Measurements from ENCODE around the gene DHCR24.

DHCR24 gene

GRCh38 chr1:54844564-54844963 is 42.4 kb downstream of the DHCR24 start:
- no peak for DNase-seq

DNA sequence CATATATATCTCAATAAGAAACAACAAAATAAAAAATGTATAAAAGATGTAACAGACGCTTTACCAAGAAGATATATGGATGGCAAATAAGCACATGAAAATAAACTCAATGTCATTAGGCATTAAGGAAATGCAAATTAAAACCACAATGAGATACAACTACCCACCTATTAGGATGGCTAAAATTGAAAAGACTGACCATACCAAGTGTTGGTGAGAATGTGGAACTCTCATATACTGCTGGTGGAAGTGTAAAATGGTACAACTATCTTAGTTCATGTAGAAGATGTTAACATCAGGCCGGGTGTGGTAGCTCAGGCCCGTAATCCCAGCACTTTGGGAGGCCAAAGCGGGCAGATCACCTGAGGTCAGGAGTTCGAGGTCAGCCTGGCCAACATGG is 43.5 kb downstream of the DHCR24 start:
- no peak for DNase-seq

- DNase-seq = peak; percentile 45
Observed at GRCh38 chr1:54842963-54843362, 44.0 kb downstream of the DHCR24 start.

DNA sequence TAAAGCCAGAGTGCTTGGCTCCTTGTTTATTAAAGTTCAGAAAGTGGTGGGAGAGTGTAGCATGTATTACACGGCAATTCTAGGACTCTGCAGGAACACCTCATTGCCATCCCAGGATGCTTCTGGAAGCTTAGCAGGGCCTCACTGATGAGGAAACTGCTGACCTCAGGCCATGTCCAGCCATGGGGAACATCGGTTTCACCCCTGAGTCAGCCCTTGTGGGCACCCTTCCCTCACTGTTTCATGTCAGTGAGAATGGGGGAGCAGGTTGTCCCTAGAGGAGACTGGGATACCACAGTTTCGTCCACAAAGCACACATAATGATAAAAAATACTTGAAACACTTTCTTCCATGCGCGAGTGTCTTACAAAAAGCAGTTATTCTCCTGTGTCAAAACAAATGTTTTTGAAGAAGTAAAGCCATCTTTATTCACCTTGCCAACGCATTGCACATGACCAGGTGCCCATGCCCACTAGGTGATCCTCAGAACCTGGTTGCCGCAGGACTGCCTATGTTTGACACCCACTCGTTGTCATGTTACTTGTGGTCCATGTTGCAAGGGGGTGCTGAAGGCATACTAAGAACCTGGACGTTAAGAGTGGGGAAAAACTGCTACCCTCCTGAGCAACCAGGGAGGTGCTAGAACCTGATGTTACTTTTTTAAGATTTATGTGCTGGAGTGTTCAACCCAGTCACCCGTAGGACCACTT is 44.6 kb downstream of the DHCR24 start:
- DNase-seq = peak; percentile 33

- no peak for DNase-seq
Observed at GRCh38 chr1:54839824-54840223, 47.2 kb downstream of the DHCR24 start.

DNA sequence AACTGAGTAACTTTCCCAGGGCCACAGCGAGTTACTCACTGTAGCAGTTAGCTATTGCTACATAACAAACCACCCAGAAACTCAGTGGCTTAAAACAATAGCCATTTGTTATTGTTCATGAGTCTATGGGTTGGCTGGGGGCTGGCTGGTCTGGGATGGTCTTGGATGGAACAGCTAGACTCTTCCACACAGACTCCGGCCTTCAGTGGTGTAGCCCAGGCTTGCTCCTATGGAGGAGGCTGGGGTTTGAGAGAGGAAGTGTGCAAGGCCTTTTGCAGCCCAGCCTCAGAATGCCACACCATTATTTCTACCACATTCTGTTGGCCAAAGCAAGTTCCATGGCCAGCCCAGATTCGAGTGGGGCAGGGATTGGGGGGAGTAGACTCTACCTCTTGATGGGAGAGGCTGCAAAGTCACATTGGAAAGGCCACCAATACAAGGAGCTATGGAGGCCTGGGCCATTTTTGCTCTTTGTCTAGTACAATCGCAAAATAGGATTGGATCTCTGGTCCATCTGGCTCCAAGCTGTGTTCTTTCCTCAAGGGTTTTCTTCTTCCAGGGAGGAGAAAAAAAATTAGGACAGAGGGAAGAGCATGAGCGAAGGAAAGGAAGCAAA is 48.3 kb downstream of the DHCR24 start:
- peak; percentile 25 for DNase-seq

GRCh38 chr1:54837002-54837853 is 49.8 kb downstream of the DHCR24 start:
- peak; percentile 47 for DNase-seq

- peak; percentile 38 for DNase-seq
Observed at GRCh38 chr1:54836594-54836993, 50.4 kb downstream of the DHCR24 start.

DNA sequence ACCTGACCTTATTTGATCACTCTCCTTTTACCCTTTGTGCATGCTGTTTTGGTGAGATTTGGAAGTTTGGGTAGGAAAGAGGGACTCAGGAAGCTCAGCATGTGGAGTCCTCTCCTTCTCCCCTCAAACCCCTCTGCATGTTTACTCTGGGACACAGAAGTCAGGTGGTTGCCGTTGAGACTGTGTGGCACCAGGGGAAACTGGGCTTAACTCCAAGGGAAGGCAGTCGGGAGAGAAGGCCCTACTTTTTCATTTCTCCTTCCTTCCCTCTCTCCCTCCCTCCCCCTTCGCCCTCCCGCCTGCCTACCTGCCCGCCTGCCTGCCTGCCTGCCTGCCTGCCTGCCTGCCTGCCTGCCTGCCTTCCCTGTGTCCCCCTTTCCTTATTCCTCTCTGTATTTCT is 51.0 kb downstream of the DHCR24 start:
- no peak for DNase-seq

DNA sequence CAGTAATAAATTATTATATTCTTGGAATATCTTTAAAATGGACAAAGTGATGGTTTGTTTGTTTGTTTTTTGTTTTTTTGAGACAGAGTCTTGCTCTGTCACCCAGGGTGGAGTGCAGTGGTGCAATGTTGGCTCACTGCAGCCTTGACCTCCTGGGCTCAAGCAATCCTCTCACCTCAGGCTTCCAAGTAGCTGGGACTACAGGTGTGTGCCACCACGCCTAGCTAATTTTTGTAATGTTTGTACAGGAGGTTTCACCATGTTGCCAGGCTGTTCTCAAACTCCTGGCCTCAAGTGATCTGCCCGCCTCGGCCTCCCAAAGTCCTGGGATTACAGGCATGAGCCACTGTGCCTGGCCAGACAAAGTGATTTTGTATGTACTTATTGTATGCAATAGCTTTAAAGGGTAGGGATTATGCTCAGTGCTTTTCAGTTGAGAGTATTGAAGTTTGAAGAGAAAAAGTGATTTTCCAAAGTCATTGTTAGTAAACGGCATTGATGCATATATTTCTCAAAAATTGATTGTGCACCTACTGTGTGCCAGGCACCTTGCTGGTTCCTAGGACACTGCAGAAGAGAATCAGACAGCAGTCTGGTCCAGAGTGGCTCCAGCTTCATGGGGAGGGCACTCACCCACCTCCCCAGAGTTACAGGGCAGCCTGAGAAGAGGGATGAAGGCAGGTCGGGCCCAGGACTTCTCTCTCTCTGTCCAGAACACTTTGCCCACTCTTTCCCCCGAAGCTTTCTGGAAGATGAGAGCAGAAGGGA is 51.7 kb downstream of the DHCR24 start:
- DNase-seq = no peak

GRCh38 chr1:54834007-54834541 is 52.9 kb downstream of the DHCR24 start:
- no peak for DNase-seq

- peak; percentile 40 for DNase-seq
Observed at GRCh38 chr1:54833121-54833520, 53.9 kb downstream of the DHCR24 start.

- DNase-seq = peak; percentile 32
Observed at GRCh38 chr1:54826226-54826816, 60.7 kb downstream of the DHCR24 start.

GRCh38 chr1:54825696-54826095 is 61.3 kb downstream of the DHCR24 start:
- peak; percentile 27 for DNase-seq

GRCh38 chr1:54823670-54824069 is 63.3 kb downstream of the DHCR24 start:
- no peak for DNase-seq

DNA sequence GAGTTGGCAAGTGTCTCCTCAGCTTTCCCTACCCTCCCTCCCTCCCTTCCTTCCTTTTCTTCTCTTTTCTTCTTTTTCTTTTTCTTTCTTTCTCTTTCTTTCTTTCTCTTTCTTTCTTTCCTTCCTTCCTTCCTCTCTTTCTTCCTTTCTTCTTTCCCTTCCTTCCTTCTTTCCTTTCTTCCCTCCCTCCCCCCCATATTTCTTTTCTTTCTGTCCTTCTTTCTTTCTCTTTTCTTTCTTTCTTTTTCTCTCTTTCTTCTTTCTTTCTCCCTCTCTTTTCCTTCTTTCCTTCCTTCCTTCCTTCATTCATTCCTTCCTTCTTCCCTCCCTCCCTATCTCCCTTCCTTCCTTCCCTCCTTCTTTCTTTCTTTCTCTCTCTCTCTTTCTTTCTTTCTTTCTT is 67.3 kb downstream of the DHCR24 start:
- no peak for DNase-seq

DNA sequence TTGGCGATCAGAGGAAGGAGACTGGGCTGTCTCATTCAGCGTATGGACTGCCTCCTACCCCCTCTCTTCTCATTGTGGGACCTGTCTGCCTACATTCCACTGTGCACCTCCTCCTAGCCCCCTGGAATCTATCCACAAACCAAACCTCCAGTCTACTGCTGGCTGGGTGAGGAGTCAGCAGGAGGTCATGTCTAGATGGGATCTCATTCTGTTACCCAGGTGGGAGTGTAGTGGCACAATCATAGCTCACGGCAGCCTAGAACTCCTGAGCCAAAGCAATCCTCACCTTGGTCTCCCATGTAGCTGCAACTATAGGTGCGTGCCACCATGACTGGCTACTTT is 67.8 kb downstream of the DHCR24 start:
- DNase-seq = peak; percentile 51

DNA sequence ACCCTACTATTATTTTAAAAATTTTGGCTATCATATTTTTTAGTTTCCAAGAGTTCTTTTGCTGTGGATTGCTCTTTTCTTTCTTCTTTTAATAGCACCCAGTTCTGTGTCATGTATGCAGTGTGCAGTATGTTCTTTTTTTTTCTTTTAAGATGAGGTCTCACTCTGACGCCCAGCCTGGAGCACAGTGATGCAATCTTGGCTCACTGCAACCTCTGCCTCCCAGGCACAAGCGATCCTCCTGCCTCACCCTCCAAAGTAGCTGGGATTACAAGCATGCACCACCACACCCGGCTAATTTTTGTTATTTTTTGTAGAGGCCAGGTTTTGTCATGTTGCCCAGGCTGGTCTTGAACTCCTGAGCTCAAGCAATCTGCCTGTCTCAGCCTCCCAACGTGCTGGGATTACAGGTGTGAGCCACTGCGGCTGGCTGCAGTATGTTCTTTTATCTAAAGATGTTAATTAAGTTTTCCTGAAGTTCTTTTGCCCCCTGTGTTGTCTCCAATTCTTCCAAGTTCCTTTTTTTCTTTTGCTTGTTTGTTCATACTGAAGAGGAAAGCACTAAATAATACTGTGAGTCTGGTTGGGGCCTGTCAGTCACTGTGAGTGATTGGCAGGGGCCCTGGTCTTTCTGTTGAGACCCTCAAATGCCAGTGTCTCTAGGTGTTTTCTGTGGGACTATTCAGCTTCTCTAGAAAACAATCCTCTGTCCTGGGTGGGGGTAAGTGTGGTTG is 68.4 kb downstream of the DHCR24 start:
- DNase-seq = no peak

DNA sequence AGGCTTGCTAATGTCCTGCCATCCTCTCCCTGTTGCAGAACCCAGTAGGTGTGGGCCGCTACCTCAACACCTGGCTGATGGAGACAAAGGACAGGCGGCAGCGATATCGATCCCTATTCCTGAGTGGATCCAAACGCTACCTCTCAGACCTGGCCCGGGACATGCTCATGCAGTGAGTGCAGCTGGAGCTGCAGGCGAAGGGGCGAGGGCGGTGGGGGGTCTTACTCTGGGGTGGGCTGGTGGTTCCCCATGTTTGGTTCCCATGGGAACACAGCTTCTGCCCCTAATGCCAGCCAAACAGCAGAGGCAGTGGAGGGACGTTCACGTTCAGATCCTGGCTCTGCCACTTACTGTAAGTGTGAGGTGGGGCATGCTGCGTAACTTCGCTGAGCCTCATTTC is 70.0 kb downstream of the DHCR24 start:
- DNase-seq = peak; percentile 39

DNA sequence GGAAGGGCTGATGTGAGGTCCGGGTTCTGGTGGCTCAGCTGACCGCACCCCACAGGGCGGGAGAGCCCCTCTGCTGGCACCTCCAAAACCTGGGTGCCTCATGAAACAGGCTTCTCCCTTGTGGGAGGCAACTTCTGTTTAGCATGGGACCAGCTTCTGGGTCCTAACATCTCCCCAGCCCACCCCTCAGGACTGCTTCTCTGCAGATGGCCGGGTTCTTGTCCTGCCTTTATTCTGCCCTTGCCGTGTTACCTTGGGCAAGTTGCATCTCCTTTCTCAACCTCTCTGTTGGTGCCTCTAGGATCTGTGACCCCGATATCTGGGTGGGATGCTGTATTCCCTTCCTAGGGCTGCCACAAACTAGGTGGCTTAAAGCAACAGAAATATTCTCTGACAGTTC is 70.9 kb downstream of the DHCR24 start:
- peak; percentile 38 for DNase-seq

DNA sequence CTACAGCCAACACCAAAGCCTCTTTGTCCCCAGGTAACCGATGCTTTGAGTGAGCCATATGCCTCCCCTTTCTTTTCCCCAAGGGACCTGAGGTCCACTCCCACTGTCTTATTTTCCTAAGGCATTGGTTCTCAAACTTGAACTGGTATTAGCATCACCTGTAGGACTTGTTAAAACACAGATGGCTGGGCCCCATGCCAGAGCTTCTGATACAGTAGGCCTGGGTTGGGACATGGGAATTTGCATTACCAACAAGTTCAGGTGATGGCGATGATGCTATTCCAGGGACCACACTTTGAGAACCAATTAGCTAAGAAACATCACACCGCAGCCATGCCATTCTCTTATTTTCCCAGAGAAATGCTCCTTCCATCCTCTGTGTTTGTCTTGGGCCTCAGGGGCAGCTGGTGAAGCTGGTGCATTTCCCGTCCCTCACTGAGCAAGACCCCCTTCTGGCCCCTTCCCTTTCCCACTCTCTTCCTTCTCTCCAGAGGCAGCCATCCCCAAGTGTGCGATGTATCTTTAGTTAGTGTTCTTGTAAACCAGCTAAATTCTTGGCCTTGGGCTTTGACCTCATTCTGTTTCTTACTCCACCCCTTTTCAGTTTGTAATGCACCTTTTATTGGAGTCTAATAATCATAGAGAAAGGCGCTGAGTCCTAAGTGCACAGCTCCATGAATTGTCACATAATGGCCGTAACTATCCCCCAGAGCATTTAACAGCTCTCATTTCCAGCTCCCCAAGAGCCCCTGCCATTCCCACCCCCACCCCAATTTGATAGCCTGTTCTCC is 71.7 kb downstream of the DHCR24 start:
- peak; percentile 15 for DNase-seq
